A172 (cell line): Measurements from ENCODE around the gene MARCHF10. TPM values are rescaled to one million over a fixed set of nuclear protein-coding genes. Genes with fewer than 3 reads are reported as not detected.
"Not testable (repeated sequence)": the region's sequence is repeated elsewhere in the genome, so short reads cannot be mapped to it uniquely, and the experiment has no call there.

Experiments used
- DNase-seq: peaks from one replicate; pipeline ENCODE4 v3.0.0-alpha.2; 2015; ENCODE audit warnings: low spot score
- total RNA-seq: library from RNA; depleted of rRNA; stranded (reverse); fragments of >200 nt; shearing (Covaris generic); gene quantifications from 2 replicates; pipeline ENCODE4 v1.2.3, GENCODE V29; 2014; rRNA removed

MARCHF10 gene
- total RNA-seq, result 0.19 TPM in 1 of 2 replicates, not detected in the other

- no peak for DNase-seq
These were observed at the start of gene MARCHF10 for GRCh38 chr17:62807812-62808575. TSS of gene MARCHF10 (minus strand) at chr17:62808314. CDS start at chr17:62801735, 6,579 bp downstream.

- DNase-seq, result no peak
These were observed 49.4 kb upstream of the MARCHF10 start for GRCh38 chr17:62857526-62857925.

GRCh38 chr17:62856594-62856993 lies 48.5 kb upstream of the MARCHF10 start:
- DNase-seq, result no peak

GRCh38 chr17:62855156-62855555 lies 47.0 kb upstream of the MARCHF10 start:
- DNase-seq, result no peak

GRCh38 chr17:62854098-62854680 lies 46.1 kb upstream of the MARCHF10 start:
- DNase-seq, result no peak

GRCh38 chr17:62852195-62852594 lies 44.1 kb upstream of the MARCHF10 start:
- DNase-seq, result no peak

- not testable (repeated sequence) for DNase-seq
These were observed 41.7 kb upstream of the MARCHF10 start for GRCh38 chr17:62849591-62850415.

GRCh38 chr17:62848334-62848733 lies 40.2 kb upstream of the MARCHF10 start:
- DNase-seq, result no peak

- DNase-seq, result no peak
These were observed 39.3 kb upstream of the MARCHF10 start for GRCh38 chr17:62847426-62847825.

GRCh38 chr17:62840871-62841270 lies 32.8 kb upstream of the MARCHF10 start:
- no peak for DNase-seq

- not testable (repeated sequence) for DNase-seq
These were observed 25.7 kb upstream of the MARCHF10 start for GRCh38 chr17:62833816-62834215.

GRCh38 chr17:62832405-62832804 lies 24.3 kb upstream of the MARCHF10 start:
- no peak for DNase-seq

GRCh38 chr17:62831066-62831465 lies 23.0 kb upstream of the MARCHF10 start:
- DNase-seq, result not testable (repeated sequence)

GRCh38 chr17:62827746-62828485 lies 19.8 kb upstream of the MARCHF10 start:
- no peak for DNase-seq

GRCh38 chr17:62826956-62827355 lies 18.8 kb upstream of the MARCHF10 start:
- no peak for DNase-seq

- DNase-seq, result no peak
These were observed 17.1 kb upstream of the MARCHF10 start for GRCh38 chr17:62825182-62825581.

- DNase-seq, result peak; percentile 95
These were observed 16.4 kb upstream of the MARCHF10 start for GRCh38 chr17:62824290-62825131.

GRCh38 chr17:62823111-62823893 lies 15.2 kb upstream of the MARCHF10 start:
- DNase-seq, result peak; percentile 33

GRCh38 chr17:62822080-62822904 lies 14.2 kb upstream of the MARCHF10 start:
- no peak for DNase-seq
